ENCODE results near the gene ST6GALNAC1. TPM values are rescaled to one million over a fixed set of nuclear protein-coding genes. Genes with fewer than 3 reads are reported as not detected.

The ST6GALNAC1 gene
- total and polyA plus RNA-seq, 2 donors from 2014 or later = 0.31 TPM; not detected in 1

GRCh38 chr17:76674600-76674999, 31.0 kb upstream of the ST6GALNAC1 start:
- H3K4me3 ChIP-seq (ENCODE audit: low read length in 3 of 3) = no peak overlapping the region
- H3K4me1 ChIP-seq (ENCODE audit: control insufficient read depth in 2 of 3, insufficient read depth in 2 of 3, low read depth in 1 of 3, low read length in 3 of 3) = peaks cover 3 to 13% (median 11%) of the 10 kb centered on the region in 3 donors
- no peak overlapping the region for H3K27ac ChIP-seq (ENCODE audit: low read depth in 2 of 2, low read length in 2 of 2)
- TF ChIP-seq CTCF (IDR thresholded peaks at IDR 0.05; ENCODE audit: borderline replicate concordance, extremely low read depth, insufficient read depth) = no peak
- H3K9ac ChIP-seq (ENCODE audit: low read length in 3 of 3) = no peak overlapping the region
- DNase-seq = no peak
- H3K27me3 ChIP-seq (ENCODE audit: control insufficient read depth, insufficient read depth, low read length) = no peaks in the 10 kb centered on the region
- no peak for FAIRE-seq
- H3K9me3 ChIP-seq (ENCODE audit: control insufficient read depth in 2 of 3, insufficient read depth in 1 of 3, low read length in 3 of 3) = no peaks in the 10 kb centered on the region
- H3K36me3 ChIP-seq (ENCODE audit: control insufficient read depth in 2 of 3, insufficient read depth in 3 of 3, low read length in 3 of 3) = no peaks in the 10 kb centered on the region
- intact Hi-C loops (cut with DNase I) = no loop called here

- no peak for DNase-seq
Observed at GRCh38 chr17:76673729-76674128, 30.2 kb upstream of the ST6GALNAC1 start.

DNA sequence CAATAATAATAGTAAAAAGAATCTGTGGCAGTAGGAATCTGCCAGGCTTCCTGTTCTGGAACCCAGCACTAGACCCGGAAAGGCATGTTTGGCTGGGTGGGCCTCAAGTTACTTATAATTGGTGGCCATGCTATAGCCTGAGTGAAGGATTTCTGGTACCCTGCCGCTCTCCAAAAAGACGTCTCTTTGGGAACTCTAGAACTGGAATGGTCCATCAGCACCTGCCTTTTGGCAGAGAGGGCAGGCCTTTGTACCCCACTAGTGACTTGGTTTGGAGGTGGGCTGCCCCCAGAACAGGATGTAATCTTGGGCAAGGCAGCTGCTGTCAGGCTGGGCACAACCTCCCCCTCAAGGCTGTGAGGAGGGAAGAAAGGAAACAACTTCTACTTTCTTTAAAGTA, 29.3 kb upstream of the ST6GALNAC1 start:
- Histone ChIP-seq H3K4me1 (ENCODE audit: control insufficient read depth in 2 of 3, insufficient read depth in 2 of 3, low read depth in 1 of 3, low read length in 3 of 3) (peaks cover 3 to 13% (median 11%) of the 10 kb centered on the region in 3 donors), H3K9ac (ENCODE audit: low read length in 3 of 3) (peak overlapping the region in 1 of 3 donors; percentile 94), H3K36me3 (ENCODE audit: control insufficient read depth in 2 of 3, insufficient read depth in 3 of 3, low read length in 3 of 3) (no peaks in the 10 kb centered on the region), H3K9me3 (ENCODE audit: control insufficient read depth in 2 of 3, insufficient read depth in 1 of 3, low read length in 3 of 3) (no peaks in the 10 kb centered on the region), H3K4me3 (ENCODE audit: low read length in 3 of 3) (peak overlapping the region in 1 of 3 donors; percentile 92), H3K27me3 (ENCODE audit: control insufficient read depth, insufficient read depth, low read length) (no peaks in the 10 kb centered on the region), H3K27ac (ENCODE audit: low read depth in 2 of 2, low read length in 2 of 2) (no peak overlapping the region)
- intact Hi-C loops (cut with DNase I) = no loop called here
- no peak for FAIRE-seq
- no peak for DNase-seq
- no peak for TF ChIP-seq CTCF (IDR thresholded peaks at IDR 0.05; ENCODE audit: borderline replicate concordance, extremely low read depth, insufficient read depth)

More at GRCh38 chr17:76673729-76674128, 30.2 kb upstream of the ST6GALNAC1 start:
- Histone ChIP-seq H3K9me3 (ENCODE audit: control insufficient read depth in 2 of 3, insufficient read depth in 1 of 3, low read length in 3 of 3) (no peaks in the 10 kb centered on the region), H3K27ac (ENCODE audit: low read depth in 2 of 2, low read length in 2 of 2) (no peak overlapping the region), H3K27me3 (ENCODE audit: control insufficient read depth, insufficient read depth, low read length) (no peaks in the 10 kb centered on the region), H3K4me1 (ENCODE audit: control insufficient read depth in 2 of 3, insufficient read depth in 2 of 3, low read depth in 1 of 3, low read length in 3 of 3) (peaks cover 3 to 13% (median 11%) of the 10 kb centered on the region in 3 donors), H3K9ac (ENCODE audit: low read length in 3 of 3) (no peak overlapping the region), H3K4me3 (ENCODE audit: low read length in 3 of 3) (no peak overlapping the region), H3K36me3 (ENCODE audit: control insufficient read depth in 2 of 3, insufficient read depth in 3 of 3, low read length in 3 of 3) (no peaks in the 10 kb centered on the region)
- intact Hi-C loops (cut with DNase I) = no loop called here
- no peak for TF ChIP-seq CTCF (IDR thresholded peaks at IDR 0.05; ENCODE audit: borderline replicate concordance, extremely low read depth, insufficient read depth)
- no peak for FAIRE-seq
